Left kidney (tissue), 2 donors: ENCODE data around the gene ZFAND3. TPM values are rescaled to one million over a fixed set of nuclear protein-coding genes. Genes with fewer than 3 reads are reported as not detected.
"Not testable (repeated sequence)": the region's sequence is repeated elsewhere in the genome, so short reads cannot be mapped to it uniquely, and the experiment has no call there.

Experiments
- DNase-seq: peaks from one replicate; pipeline ENCODE4 v3.0.0-alpha.2; 2013
- polyA plus RNA-seq: library from polyadenylated mRNA; unstranded; fragments of 120-200 nt; gene quantifications from one replicate; pipeline ENCODE4 v1.2.1, GENCODE V29; 2013; ENCODE audit not compliant: insufficient read length

The ZFAND3 gene
- polyA plus RNA-seq, 1 donor = 150 TPM

DNA sequence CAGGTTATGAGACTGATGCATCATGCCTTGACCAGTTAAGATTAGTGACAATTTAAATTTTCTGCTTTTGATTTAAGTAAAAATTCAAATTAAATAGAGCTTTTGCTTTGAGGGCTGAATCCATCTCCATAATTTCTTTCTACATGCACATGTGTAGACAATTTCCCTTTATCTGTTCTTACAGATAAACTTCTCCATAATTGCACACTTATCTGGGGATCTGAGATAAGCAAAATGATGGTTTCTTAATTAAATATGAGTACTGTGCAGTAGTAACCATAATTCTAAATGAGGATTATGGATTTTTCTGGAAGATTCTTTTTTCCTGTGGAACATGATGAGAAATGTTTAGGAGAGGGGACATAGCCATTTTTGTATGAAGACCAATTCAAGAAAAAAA lies 44.7 kb downstream of the ZFAND3 start:
- DNase-seq = no peak

DNA sequence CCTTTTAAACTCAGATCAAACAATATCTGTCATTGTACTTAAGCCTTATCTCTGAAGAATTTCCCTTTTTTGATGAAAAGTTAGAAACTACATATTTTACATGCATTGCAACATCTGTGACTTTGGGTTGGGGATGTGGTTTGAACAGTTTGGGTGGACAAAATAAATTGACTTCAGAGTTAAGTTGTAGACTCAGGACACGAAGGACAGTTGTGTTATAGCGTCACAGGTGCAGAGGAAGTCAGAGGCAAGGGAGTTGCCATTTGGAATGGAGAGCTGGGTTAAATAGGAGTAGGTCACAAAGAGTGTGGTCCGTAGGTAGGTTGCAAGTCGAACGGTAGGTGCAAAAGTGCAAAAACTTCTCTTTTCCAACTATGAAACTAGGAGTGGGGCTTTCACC lies 46.0 kb downstream of the ZFAND3 start:
- no peak for DNase-seq

DNA sequence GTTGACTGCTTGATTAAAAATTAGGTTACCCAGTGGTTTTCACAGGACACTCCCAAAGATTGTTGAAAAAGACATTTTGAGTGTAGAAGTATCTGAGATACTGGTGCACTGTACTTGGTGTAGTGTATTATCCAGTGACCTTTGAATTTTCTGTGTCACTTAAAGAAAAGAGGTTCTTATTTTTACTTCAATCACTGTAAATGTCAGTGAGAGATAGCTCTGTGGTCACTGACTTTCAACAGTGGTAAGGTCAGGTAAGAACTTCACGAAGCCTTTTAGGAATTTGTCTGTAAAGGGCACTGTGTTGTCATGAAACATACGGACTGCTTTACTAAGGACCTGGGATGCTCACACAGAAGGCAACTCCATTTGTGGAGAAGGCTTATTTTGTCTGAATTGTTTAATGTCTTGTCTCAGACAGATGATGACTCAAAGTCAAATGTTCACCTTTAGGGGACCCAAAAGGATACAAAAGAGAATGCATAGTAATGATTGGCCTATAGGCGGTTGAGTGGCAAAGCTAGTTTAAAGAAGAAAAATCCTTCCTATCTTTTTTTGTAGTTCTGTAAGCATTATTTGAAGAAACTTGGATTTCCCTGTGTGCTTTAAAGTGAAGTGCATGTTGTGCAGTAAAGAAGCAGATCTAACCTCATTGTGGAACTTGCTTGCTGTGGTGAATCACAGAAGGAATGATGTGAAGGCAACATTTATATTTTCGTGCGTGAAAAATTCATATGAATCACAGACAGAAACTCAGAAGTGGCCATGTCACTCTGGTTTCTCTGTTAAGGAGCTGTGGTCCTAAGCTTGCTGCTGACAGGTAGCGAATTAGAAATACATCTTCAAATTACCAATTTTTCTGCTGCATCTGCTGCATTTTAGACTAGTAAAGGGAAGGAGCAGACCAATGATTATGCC lies 47.3 kb downstream of the ZFAND3 start:
- no peak for DNase-seq

DNA sequence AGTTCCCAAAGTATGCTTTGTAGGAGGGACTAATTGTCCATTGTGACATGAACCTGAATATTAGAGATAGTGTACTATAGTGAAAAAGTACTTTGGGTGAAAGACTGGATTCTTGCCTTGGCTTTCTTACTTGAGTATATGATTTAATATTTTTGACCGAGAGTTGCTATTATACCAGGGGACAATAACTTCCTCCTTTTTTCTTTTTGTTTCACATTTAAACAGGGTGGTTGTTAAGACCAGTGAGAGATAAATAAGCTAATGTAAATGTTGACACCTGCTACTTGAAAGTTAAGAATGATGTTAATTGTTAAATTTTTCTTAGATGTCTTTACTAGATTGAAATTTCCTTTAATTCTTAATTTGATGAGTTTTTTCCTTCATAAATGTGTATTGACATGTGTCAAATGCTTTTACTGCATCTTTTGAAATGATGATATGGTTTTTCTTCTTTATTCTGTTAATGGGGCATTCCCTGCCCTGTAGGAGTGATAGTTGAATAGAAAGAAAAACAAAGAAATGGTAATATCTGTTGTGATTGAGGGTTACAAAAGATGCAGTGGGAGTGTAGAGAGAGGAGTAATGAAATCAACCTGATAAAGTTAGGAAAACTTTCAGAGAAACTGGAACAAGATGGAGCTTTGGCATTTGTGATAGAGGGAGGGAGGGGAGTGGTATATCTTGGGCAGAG lies 48.4 kb downstream of the ZFAND3 start:
- DNase-seq = no peak

DNA sequence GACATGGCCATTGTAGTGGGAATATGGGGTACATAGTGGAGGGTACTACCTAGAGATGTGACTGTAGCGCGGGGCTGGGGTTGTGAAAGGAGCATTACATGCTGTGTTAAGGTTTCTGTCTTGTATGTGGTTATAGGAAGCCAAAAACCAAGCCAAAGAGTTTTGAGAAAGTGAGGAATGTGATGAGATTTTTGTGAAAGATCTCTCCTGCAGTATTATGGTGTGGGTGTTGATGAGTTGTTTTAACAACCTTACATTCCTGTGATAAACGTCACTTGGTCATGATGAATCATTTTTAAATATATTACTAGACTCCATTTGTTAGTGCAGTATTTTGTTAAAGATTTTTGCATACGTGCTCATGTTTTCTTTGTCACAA lies 48.9 kb downstream of the ZFAND3 start:
- no peak for DNase-seq

DNA sequence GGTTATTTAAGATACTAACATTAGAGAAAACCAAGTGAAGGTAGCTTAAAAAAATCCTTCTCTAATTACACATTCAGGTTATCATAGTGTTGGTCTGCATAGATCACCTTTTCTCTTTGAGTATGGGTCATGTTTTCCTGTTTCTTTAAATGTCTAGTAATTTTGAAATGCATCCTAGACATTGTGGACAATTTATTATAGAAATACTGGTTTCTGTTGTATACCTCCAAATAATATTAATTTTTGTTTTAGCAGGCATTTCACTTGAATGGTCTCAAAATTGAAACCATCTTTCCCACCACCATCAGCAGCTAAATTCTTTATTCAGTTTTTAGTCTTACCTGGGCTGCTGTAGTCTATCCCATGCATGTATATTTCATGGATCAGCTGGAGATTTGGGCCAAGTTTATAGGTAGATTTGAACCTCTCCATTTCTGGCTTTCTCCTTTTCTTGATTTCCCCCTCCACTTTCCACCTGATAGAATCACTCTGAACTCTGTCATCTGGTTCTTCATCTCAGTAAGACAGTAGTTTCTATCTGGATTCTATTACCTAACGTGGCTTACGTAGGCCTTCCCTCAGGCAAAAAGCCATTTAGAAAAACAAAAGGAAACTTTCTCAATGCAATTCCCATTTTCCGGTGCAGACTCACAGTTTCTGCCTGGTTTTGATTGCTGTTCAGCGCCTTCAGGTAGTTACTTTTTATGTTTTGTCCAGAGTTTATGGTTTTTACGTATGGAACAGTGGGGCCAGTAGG lies 52.3 kb downstream of the ZFAND3 start:
- DNase-seq = no peak

DNA sequence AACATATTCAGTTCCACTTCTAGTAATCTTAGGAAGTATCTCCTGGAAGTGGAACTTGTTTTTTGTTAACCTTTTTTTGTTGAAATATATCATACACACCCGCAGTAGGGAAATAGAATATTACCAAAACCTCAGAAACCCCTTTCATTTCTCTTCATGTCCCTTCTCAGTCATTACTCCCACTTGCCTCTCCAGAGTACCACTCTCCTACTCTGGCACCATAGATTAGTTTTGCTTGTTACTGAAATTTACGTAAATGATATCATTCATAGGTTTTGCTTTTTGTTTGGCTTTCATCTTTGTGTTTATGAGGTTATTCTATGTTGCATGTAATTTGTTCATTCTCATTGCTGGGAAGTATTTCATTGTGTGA lies 52.8 kb downstream of the ZFAND3 start:
- DNase-seq = no peak

DNA sequence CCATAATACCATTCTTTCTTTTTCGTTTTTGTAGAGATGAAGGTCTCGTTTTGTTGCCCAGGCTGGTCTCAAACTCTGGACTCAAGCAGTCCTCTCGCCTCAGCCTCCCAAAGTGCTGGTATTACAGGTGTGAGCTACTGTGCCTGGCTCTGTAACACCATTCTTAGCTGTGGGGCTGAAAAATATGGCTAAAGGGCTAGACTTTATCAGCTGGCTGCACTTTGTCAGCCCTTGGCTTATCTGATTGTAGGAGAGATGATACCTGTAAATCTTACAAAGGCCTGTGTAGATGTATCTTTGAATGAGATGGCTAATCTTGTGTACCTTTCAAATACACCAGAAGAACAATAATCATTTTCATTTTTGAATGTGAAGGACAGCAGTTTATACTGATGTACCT lies 55.2 kb downstream of the ZFAND3 start:
- DNase-seq = no peak

DNA sequence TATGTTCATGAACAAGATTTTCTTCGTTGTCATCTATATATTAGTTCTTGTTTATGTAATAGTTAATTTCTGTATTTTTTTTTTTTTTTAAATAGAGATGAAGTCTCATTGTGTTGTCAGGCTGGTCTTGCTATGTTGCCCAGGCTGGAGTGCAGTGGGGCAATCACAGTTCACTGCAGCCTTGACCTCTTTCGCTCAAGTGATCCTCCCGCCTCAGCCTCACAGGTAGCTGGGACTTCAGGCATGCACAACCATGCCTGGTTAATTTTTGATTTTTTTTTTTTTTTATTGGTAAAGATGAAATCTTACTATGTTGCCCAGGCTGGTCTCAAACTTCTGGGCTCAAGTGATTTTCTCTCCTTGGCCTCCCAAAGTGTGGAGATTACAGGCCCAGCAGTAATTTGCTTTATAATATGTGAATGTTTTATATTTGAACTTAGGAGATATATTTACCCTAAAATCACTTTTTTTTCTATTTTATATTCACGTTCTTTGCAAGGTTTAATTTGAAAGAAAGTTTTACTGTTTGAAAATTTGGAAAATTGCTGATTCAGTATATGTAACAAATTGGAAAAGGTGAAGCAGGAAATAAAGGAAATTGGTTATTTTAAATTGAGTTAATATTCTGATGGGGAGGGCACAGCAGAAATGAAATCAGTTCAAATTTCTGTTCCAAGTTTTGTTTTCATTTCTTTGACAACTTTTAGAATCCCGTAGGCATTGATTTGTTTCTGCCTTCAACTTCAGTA lies 56.2 kb downstream of the ZFAND3 start:
- DNase-seq = no peak

DNA sequence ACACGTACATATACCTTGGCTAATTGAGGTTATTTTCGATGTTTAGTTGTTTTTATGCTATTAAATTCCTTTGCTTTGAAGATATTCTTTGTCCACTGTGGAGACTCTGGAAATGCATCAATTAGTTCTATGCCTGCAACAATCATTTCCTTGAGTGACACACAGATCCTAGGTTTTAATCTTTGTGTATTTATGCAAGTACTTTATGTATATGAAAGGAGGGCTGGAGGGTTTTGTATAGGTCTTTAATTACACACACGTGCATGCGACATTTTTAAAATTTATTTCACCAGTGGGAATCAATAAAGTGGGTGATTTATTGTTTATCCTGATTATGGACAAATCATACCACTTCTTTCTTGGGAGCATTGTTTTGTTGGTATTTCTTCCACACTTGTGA lies 57.3 kb downstream of the ZFAND3 start:
- DNase-seq = no peak

DNA sequence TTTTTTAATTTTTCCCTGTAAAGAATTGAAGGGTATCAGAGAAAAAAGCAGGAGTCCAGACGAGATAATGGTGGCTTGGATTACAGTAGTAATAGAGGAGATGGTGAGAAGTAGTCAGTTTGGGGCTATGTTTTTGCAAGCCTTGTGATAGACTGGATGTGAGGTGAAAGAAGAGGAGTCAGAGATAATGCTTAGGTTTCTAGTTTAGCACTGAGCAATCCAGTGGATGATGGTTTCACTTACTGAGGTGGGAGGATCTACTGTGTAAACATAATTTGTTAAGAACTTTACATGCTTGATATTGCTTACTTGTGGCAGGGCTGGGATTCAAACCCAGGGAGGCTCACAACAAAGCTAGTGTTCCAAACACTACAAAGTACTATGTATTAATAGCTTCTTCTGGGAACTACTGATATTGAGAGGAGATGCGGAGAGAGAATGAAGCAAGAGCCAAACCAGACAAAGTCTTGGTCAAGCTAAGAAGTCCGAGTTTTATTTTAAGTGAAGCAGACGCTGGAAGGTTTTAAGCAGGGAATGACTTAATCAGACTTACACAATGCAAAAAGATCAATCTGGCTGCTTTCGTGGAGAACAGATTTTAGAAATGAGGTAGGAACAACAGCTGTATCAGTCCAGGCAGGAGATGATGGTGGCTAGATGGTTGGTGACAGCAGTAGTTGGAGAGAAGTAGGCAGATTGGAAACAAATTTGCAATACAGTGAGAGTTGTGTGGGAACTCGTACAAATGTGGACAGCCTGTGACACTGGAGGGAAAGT lies 58.0 kb downstream of the ZFAND3 start:
- DNase-seq = no peak

DNA sequence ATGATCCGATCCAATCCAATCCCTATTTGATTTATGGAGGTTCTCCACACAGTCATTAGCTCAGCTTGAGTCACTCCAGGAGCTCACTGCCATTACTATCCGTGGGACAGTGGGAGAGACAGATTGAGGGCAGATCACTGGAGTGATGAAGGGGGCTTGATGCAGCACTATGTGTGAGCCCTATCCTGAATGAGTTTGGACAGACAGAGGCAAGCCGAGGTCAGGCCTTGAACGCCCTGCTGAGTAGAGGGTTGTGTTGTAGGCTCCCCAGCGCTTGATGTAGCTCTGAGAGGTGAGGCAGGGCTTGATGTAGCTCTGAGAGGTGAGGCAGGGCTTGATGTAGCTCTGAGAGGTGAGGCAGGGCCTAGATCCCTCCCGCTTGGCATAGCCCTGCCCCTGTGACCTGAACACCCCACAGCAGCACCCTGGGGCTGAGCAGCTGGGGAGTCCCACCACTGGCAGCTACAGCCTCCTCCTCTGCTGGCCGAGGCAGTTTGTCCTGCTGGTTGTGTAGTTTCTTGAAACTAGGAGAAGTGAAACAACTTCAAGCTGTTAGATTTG lies 58.7 kb downstream of the ZFAND3 start:
- DNase-seq = no peak

DNA sequence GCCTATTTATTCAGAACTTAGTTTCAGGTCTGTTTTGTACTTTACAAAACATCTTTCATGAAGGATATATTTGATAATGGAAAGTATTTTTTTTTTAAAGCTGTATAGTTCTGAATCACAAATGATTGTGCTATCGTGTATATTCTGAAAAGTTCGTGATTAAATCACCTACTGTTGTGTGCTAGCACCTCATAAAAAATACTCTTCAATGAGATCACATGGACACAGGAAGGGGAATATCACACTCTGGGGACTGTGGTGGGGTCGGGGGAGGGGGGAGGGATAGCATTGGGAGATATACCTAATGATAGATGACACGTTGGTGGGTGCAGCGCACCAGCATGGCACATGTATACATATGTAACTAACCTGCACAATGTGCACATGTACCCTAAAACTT lies 61.1 kb downstream of the ZFAND3 start:
- DNase-seq = not testable (repeated sequence)

DNA sequence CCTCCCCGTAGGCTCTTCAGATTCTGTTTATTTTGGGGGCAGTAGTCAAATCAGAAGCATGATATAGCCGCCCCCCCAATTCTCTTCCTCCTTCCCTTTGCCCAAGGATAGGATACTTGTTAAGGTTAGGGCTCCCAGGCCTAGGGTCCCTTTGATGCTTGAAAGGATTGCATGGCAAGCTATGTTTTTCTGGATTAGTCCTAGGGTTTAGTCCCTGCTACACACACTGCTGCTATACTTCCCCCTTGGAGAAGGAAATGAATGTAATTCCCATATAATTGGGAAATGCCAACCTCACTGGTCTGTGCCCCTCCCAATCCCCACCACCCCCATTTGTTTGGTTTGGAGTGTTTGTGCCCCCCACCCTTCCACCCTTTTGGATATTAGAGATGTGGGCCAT lies 62.8 kb downstream of the ZFAND3 start:
- no peak for DNase-seq

DNA sequence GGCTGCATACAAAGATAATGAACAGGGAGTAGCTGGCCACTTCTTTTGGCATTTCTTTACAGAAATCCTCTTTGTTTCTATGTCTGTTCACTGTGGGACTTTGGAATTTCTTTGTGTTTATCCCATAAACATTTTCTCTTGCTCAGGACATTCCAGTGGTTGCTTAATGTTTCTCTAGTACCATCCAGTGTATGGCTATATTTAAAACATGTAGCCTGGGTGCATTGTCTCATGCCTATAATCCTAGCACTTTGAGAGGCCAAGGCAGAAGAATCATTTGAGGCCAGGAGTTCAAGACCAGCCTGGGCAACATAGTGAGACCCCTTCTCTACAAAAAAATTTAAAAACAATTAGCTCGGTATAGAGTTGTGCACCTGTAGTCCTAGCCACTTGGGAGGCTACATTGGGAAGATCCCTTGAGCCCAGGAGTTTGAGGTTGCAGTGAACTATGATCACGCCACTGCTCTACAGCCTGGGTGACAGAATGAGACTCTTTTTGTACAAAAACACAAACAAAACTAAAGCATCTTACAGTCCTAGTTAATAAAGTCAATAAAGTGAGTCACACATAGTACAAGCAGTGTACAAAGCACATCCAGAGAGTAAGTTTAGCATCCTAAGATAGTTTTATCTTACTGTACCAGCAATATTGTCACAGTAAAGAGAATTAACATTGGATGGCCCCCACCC lies 63.3 kb downstream of the ZFAND3 start:
- no peak for DNase-seq

DNA sequence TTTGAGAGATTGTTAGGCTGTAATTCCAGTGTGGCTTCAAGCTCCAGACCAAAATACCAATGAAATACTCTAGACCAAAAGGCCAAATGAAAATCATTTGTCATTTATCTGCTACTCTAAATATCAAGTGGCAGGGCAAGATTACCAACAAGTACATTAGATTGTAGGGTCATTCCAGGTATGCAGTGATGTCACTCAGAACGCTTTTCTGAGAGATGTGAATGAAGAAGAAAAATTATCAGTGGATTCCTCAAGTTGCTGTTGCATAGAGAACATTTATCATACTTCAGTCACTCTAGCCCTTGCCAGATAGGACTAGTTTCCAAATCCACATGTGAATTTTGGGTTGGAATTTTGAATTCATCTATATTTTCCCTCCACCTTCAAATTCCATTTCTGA lies 65.0 kb downstream of the ZFAND3 start:
- no peak for DNase-seq

DNA sequence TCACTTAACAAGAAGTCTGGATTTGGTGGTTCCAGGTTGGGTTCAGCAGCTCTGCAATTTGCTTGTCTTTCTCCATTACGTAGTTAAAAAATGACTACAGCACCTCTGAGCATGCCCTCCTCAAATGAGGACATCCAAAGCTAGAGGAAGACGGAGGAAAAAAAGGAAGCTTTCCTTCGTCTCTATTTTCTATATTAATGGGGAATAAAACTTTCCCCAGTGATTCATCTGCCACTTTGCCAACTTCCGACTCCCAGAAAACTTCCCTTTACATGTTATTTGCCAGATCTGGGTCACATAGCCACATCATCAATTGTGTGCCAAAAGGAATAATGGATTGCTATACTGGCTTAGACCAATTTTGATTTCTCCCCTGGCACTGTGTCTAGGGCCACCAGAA lies 69.5 kb downstream of the ZFAND3 start:
- no peak for DNase-seq

DNA sequence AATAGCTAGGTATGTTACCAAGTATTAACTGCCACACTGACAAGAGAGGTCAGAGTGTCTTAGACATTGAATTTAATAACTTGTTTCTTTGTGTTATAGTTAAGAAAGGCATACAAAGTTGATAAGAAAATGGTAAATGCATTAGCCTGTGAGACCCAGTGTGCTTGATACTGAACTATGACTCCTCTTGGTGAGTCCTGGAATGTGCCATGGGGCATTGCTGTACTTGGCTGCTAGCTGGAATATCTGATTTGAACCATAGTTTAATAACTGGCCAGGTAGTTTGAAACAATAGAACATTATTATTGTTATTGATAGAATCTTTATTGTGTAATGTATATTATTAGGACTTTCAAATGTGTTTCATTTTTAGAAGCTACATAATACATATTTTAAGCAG lies 70.0 kb downstream of the ZFAND3 start:
- no peak for DNase-seq

DNA sequence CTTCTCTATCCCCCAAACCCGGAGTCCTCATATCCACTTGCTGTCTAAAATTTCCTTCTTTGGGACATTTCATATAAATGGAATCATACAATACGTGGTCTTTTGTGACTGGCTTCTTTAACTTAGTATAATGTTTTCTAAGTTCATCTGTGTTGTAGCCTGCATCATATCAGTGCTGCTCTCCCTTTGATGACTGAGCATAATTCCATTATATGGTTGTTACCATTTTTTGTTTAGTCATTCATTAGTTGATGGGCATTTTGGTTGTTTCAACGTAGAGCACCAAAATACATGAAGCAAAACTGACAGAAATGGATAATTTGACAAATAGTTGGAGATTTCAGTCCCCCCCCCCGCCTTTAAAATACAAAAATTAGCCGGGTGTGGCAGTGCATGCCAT lies 71.5 kb downstream of the ZFAND3 start:
- DNase-seq = no peak

DNA sequence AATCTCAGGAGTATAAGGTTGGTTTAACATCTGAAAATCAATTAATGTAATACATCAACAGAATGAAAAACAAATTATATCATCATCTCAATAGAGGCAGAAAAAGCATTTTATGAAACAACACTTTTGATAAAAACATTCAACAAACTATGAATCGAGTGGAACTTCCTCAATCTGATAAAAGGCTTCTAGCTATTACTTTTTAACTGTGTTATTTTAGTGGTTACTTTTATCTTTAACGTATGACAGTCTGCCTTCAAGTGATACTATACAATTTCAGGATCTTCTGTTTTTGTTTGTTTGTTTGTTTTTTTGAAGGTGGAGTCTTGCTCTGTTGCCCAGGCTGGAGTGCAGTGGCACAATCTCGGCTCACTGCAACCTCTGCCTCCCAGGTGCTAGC lies 73.7 kb downstream of the ZFAND3 start:
- DNase-seq = no peak

DNA sequence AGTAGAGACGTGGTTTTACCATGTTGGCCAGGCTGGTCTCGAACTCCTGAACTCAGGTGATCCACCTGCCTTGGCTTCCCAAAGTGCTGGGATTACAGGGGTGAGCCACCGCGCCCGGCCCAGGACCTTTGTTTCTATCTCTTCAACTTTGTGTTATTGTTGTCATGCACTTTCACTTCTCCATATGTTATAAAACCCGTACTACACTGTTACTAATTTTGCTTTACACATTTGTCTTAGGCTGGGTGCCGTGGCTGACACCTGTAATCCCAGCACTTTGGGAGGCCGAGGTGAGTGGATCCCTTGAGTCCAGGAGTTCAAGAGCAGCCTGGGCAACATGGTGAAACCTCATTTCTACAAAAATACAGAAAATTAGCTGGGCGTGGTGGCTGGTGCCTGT lies 74.2 kb downstream of the ZFAND3 start:
- not testable (repeated sequence) for DNase-seq
